Left hindlimb (tissue), 1 donor: ENCODE results near the gene GPR3.
"Not testable (repeated sequence)": the region's sequence is repeated elsewhere in the genome, so short reads cannot be mapped to it uniquely, and the experiment has no call there.

Source experiments
- DNase-seq: peaks from one replicate; pipeline ENCODE4 v3.0.0-alpha.2; 2018

GPR3 gene

GRCh38 chr1:27402349-27402754 lies 9.9 kb downstream of the GPR3 start:
- DNase-seq: peak; percentile 74

DNA sequence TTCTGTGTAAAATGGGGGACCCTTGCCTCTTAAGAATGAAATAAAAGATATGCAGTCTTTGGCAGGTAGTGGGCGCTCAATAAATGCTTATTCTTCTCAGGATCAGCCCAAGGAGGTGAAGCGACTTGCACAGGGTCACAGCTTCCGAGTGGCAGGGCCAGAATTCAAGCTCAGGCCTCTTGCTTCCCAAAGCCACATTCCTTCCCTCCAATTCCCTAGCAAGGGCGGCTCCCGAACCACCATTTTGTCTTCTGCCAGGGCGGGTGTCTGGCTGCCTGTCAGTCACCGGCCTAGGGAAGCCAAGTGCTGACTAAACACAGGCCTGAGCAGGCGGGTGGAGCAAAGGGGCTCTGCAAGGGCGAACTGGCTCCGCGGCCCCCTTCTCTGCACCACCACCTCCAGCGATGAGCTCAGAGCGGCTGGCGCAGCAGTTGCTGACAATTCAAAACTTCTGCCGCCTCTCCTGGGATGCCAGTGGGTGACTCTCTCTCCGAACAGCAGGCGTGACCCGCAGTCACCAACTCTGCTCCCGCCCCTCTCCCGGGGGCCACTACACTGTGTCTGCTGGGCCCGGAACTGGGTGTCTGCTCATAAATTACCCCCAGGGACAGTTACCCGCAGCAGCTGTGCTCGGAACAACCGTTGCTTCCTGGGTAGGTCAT lies 10.8 kb downstream of the GPR3 start:
- DNase-seq: peak; percentile 92

DNA sequence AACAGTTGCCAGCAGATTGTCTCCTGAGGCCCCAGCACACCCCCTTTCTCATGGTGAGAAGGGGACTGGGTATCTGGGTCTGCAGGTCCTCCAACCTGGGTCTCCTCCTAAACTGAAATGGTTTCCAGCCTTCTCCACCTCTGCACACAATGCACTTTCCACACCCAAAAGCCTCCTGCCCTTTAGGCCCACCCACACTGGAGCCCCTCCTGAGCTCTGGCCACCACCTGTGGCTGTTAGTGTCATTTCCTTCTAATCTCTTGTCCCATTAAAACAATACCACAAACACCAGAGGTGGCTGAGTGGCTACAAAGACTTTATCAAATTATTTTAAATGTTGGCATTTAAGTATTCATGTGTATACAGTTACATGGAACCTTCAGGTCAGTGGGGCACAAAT lies 11.5 kb downstream of the GPR3 start:
- no peak for DNase-seq

DNA sequence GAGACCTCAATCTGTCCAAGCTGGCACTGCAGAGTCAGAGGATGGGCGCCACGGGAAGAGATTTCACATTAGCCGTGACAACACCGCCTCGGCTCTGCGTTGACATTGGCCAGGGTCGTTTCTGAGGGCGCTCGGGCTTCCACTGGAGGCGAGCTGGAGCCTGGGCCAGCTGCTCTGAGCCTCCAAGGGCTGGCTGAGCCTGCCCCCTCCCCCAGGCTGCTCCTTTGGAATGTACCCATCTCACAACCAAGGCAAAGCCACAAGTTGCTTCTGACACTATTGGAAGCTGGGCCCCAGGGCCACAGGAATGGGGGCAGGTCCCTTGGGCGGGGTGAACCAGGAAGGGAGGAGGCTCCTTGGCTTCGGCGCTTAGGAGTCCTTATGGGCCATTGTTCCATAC lies 12.7 kb downstream of the GPR3 start:
- DNase-seq: peak; percentile 76

DNA sequence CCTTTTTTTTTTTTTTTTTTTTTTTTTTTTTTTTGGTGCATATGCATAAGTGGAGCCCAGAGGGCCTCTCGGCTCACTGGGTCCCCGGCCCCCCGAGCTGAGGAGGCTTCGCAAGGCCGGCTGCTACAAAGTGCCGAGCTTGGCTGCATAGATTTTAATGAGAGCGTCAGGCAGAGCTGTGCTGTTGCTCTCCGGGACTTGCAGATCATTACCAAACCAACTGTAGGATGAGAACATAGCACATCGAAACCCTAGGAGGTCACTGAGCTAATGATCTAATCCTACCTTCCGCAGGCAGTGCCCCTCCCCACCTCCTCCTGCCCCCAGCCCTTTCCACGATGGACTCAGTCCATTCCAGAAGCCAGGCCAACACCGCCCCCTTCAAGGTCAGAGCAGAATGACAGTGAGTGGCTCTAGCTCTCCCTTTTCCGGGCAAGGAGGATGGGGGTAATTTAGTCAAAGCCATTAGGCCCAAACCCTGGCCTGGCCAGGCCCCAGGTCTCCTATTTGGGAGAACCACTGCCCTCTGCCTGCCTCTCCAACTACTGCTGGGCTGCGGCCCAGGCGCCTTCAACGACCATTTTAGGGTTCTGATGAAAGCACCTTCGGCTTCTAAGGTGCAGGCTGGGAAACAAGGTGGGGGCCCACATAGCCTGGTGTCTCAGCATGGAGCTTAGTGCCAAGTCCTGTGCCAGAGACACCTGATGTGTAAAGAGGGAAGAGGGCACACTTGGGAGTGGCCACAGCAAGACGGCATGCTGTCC lies 13.4 kb downstream of the GPR3 start:
- DNase-seq: not testable (repeated sequence)

GRCh38 chr1:27406362-27406680 lies 13.9 kb downstream of the GPR3 start:
- DNase-seq: no peak

GRCh38 chr1:27406791-27407190 lies 14.4 kb downstream of the GPR3 start:
- not testable (repeated sequence) for DNase-seq

DNA sequence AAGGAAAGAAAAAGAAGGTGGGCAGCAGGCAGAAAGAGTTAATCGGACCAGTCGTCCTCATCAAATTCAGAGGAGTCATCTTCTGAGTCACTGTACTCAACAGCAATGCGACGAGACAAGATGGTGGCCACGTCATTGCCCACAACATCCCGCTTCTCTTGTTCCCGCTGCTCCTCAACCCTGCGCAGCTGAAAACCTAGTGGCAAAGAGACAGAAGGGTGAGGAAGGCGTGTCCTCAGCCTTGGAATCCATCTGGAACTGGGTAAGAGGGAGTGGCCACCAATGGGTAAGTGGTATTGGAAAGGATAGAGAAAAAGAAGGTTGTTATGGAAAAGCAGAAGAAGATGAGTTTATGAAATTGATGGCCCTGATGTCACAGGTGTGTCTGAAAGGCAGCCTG lies 15.7 kb downstream of the GPR3 start:
- DNase-seq: no peak

DNA sequence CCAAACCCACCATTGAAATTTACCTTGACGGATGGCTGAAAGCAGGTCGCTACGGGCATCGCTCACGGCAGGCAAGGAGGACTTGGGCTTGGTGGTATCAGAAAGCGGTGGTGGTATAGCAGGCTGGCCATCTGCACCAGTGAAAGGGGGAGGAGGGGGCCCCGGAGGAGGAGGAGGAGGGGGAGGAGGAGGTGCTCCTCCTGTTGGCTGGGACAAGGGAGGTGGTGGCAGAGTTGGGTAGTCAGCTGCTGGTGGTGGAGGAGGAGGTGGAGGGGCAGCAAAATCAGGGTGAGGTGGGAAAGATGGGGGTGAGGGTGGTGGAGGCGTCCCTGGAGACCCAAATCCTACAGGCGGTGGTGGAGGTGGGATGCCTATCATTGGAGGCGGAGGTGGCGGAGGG lies 17.2 kb downstream of the GPR3 start:
- no peak for DNase-seq

GRCh38 chr1:27410709-27411108 lies 18.3 kb downstream of the GPR3 start:
- no peak for DNase-seq

- no peak for DNase-seq
Observed at GRCh38 chr1:27412502-27412901, 20.1 kb downstream of the GPR3 start.

DNA sequence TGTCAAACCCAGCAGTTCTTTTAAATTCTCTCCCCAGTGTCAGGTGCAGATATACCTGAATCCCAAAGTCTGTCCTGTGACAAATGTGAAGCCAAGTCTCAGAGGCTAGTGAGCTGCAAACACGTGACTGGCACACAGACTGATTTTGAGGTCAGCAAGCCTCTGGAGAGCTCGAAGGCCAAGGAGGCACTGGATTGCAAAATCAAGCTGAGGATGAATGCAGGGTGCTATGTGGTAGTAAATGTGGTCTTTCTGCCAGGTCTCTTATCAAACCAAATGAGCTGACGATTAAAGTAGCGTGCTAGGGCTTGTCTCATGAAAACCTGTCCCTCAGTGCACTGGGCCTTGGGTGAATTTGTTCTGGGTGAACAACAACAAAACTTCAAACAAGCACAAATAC lies 20.6 kb downstream of the GPR3 start:
- no peak for DNase-seq

DNA sequence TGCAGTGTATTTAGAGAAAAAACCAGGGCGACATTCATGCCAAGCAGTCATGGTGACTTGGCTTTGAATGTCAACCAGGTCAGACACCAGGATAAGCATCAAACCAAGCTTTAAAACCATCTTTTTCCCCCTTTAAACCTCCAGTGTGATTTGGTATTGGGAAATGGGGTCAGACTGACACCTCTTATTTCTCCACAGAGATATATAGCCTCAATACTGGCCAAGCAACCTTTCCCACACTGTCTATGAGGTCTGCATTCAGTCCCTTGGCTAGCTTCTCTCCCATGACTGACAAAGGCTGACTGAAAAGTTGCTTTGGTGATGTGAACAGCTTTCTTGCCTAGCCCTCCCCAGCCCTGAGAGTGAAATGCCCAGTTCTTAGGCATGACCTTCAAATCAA lies 21.7 kb downstream of the GPR3 start:
- no peak for DNase-seq

DNA sequence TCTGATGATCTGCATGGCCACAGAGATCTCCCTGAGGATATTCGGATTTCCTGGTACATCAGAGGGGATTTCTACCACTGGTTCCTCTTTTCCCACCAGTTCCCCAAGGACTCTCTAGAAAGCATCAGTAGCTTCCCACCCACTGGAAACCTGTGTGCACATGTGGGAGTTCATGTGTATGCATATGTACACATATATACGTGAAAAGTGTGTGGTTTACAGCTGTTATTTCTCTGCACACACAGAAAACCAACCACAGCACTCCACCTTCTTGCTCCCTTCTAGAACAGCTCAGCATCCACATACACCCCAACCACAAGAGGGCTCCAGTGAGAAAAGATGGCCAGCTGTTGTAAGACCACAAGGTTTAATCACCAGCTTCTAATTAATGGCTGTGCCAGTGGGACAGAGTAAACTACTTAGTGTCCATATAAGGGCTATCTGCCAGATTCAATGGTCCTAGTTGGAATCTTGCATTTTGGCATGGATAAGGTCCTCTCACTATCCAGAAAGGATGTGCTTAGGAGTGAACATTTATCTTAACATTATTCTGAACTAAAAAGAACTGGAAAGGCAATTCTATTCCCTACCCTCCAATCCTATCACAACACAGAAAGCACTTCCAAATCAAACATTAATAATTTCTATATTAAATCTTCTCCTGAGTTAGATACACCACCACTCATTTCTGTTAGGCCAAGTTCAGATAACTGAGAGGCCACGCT lies 24.1 kb downstream of the GPR3 start:
- no peak for DNase-seq

DNA sequence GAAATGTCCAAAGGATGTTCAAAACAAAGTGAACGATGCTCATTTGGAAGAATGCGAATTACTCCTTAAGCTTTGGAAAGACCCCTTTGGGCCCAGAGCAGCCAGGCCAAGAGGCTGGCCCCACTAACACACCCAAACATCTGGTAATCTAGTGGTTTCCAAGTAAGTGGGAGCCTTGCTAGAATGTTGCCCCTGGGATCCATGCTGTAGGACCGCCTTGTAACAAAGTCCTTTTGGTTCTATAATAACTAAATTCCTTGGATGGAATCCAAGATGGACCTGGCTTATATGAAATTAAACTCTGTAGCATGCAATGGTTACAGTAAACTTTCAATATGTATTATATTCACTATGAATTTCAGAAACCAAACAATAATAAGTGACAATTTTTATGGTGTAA lies 25.3 kb downstream of the GPR3 start:
- no peak for DNase-seq

- peak; percentile 80 for DNase-seq
Observed at GRCh38 chr1:27418326-27419185, 26.1 kb downstream of the GPR3 start.

DNA sequence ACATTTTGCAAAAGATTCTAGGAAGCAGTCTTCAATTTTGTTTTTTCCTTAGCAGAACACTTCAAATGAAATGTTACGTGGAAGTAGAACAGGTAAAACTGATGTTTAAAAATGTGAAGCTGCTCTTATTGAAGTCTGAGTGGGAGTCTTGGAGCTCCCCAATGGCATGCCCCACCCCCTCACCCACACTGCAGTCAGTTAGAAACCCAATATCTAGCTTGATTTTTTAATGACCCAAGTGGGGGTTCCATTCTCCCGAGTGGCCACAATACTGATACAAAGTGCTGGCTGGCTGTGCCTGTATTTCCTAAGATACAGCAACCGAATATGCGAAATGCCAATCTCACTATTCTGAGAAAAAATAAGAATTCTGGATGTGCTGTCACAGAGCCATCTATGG lies 31.3 kb downstream of the GPR3 start:
- no peak for DNase-seq

DNA sequence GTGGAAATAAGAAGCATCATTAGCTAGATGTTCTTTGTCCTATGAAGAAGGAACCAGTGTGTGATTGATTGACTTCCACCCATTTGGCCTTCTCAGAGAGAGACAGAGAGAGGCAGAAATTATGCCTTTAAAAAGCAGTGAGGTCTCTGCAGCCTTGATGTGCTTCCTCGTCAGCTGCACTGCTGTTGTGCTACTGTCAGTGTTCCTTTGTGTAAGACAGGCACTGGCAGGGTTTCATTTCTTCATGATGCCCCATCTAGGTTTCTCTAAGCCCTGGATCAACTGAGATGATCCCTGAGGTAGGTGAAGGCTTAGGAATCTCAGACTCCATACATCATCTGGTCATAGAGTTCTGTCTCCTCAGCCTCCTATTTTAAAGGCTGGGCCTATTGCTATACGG lies 34.9 kb downstream of the GPR3 start:
- no peak for DNase-seq

DNA sequence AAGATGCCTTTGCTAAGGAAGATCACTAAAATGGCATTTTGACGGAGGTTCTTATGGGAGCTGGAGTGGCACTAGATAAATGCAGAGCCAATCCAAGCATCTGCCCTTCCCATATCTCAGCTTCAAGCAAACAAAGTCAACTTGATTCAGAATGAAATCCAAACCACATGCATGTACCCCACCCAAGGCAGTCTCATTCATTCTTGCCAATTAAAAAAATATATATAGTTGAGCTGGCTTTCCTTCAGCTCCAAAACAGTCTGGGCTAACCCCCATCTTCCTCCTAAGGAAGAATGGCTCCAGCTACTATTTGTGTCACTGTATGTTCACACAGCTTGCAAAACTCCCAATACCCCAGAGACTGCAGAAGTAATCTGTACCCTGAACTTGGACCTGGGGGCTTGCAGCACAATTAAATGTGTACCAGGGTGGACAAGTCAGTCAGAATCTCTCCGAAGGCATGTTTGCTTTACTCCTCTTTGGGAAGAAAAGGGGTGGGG lies 35.4 kb downstream of the GPR3 start:
- no peak for DNase-seq

GRCh38 chr1:27428316-27429028 lies 36.0 kb downstream of the GPR3 start:
- peak; percentile 57 for DNase-seq

GRCh38 chr1:27429029-27429425 lies 36.6 kb downstream of the GPR3 start:
- no peak for DNase-seq

- peak; percentile 47 for DNase-seq
Observed at GRCh38 chr1:27430903-27431600, 38.6 kb downstream of the GPR3 start.
